BJ (cell line): ENCODE results near the gene S100A2. TPM values are rescaled to one million over a fixed set of nuclear protein-coding genes. Genes with fewer than 3 reads are reported as not detected.
"Not testable (repeated sequence)": the region's sequence is repeated elsewhere in the genome, so short reads cannot be mapped to it uniquely, and the experiment has no call there.

Experiments used
- CTCF ChIA-PET: fragments of 350-600 bp; formaldehyde crosslinking; extraction: SDS; loops from one replicate; lab custom pipeline; 2021; ENCODE audit warnings: antibody characterized with exemption, inconsistent platforms; lab: Yijun Ruan, JAX
- POLR2A ChIA-PET: fragments of 300-600 bp; sonication (Branson Sonifier 250); formaldehyde crosslinking; extraction: SDS; loops from one replicate; lab custom pipeline; 2021; ENCODE audit warnings: antibody characterized with exemption; lab: Charles Lee
- DNase-seq: peaks from one replicate; pipeline ENCODE4 v3.0.0-alpha.2; 2011; ENCODE audit warnings: low read depth
- H3K27me3 ChIP-seq: 2 replicates; pipeline ENCODE4 v1.6.0; 2011; ENCODE audit warnings: low read length; ENCODE audit not compliant: control insufficient read depth, insufficient read depth
- H3K36me3 ChIP-seq: 2 replicates; pipeline ENCODE4 v1.5.1; 2011; ENCODE audit warnings: low read length; ENCODE audit not compliant: control insufficient read depth, insufficient read depth
- H3K4me3 ChIP-seq: 2 replicates; pipeline ENCODE4 v1.5.1; 2011; ENCODE audit warnings: low read depth, mild to moderate bottlenecking, control low read depth, low read length
- CTCF ChIP-seq: IDR thresholded peaks from 2 replicates; pipeline ENCODE4 v1.5.1; 2011; ENCODE audit warnings: low read depth, mild to moderate bottlenecking, control low read depth, inconsistent platforms, low read length, moderate library complexity; ENCODE audit not compliant: insufficient read depth
- polyA plus RNA-seq: library from polyadenylated mRNA; depleted of rRNA; stranded (reverse); fragments of >200 nt; gene quantifications from 2 replicates; pipeline ENCODE4 v1.2.3, GENCODE V29; 2011

S100A2 gene
- polyA plus RNA-seq, 1 experiment = 2.7 TPM

DNA sequence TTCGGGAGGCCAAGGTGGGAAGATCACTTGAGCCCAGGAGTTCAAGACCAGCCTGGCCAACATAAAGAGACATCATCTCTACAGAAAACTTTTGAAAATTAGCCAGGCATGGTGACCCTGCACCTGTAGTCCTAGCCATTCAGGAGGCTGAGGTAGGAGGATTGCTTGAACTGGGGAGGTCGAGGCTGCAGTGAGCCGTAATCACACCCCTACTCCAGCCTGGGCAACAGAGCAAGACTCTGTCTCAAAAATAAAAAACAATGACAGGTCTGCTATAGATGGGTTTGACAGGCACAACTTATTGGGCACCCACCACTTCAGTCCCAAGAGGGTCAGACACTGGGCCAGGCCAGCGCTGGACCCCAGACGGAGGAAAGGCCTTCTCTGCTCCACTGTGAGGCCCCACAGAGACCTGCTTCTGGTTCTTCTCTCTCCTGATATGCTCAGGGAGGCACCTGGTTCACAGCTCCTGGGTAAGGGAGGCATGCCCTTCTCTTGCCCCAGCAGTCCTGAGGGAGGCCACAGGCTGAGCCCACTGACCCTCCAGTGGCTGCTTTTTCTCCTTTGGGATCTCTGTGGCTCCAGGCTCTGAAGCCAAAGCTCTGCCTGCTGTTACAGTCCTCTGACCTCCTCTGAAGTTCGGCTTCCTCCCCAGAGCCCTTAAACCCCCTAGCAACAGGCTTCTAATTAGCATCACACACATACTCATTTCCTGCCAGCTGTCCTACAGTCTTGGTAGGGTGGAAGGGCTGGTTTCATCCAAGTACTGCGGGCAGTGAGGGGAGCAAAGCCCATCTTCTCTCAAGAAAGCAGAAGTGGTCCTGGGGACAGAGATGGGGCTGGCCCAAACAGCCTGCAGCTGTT lies 32.9 kb upstream of the S100A2 start:
- CTCF ChIA-PET = interaction anchor here (0.9 to 3.3 kb wide), 5 partner anchors 15 to 29 kb away, joined by 3 to 14 read pairs (median 4); partner anchors contain the start of genes S100A1 and S100A13
- TF ChIP-seq CTCF = no peak
- Histone ChIP-seq H3K36me3 (peaks cover 2% of the 10 kb centered on the region), H3K4me3 (no peak overlapping the region), H3K27me3 (no peaks in the 10 kb centered on the region)
- POLR2A ChIA-PET = no interaction called here
- no peak for DNase-seq

DNA sequence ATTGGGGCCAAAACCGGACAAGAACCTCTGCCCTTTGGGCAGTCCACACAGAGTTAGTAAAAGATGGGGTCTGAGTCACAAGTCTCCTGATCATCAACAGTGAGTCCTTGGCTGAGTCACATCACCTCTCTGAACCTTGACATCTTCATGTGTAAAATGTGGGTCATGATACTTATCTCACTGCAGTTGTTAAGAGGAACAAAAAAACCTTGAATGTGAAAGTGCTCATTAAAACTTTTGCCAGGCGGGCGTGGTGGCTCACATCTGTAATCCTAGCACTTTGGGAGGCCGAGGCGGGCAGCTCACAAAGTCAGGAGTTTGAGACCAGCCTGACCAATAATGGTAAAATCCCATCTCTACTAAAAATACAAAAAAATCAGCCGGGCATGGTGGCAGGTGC lies 31.6 kb upstream of the S100A2 start:
- TF ChIP-seq CTCF = no peak
- H3K4me3 ChIP-seq = no peak overlapping the region
- DNase-seq = no peak
- ChIA-PET POLR2A (no interaction called here), CTCF (interaction anchor here (1.2 to 3.3 kb wide), 2 partner anchors 13 to 30 kb away, joined by 3 to 14 read pairs; partner anchors contain the start of genes S100A1 and S100A13)
- H3K27me3 ChIP-seq = no peaks in the 10 kb centered on the region
- H3K36me3 ChIP-seq = peaks cover 2% of the 10 kb centered on the region; the same call in 1 of the 2 replicates

DNA sequence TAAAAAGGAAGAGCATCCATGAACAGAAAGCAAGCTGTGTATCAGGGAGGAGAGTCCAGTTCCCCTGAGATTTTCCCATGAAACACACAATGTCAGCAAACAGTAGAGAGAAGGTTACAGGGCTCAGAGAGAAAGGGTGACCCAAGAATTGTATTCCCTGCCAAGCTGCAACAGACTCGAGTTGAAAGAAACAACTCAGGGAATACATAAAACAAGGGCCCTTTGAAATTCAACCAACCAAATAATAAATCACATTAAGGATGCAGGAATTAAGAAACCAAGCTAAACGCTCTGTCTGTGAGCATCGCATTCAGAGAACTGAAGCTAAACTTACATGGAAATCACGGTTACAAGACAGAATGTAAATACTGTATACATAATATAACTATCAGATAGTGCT lies 27.1 kb upstream of the S100A2 start:
- ChIA-PET CTCF (interaction anchor here (0.9 to 1.4 kb wide), 5 partner anchors 8 to 76 kb away, joined by 3 to 4 read pairs (median 3); no protein-coding TSS in a partner anchor), POLR2A (no interaction called here)
- Histone ChIP-seq H3K36me3 (no peaks in the 10 kb centered on the region), H3K4me3 (no peak overlapping the region), H3K27me3 (no peaks in the 10 kb centered on the region)
- TF ChIP-seq CTCF = no peak
- no peak for DNase-seq

DNA sequence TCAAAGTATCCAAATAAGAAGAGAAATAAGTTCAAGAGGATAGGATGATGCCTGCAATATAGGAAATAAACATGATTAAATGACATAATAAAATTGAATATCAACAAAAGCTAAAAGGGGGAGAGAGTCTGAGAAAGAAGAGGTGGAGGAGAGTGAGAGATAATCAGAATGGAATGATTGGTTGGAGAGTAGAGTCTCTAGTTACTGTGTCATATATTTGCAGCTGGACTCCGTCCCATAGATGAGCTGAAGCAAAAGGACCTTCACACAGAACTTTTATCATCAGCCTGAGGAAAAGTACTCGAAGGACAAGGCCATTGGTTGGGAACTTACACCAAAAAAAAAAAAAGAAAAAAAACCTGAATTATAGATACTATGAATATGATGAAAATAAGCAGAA lies 22.8 kb upstream of the S100A2 start:
- ChIA-PET POLR2A (no interaction called here), CTCF (interaction anchor here (0.6 kb wide), 1 partner anchor 161 kb away, joined by 3 read pairs; no protein-coding TSS in a partner anchor)
- Histone ChIP-seq H3K36me3 (no peaks in the 10 kb centered on the region), H3K27me3 (no peaks in the 10 kb centered on the region), H3K4me3 (no peak overlapping the region)
- TF ChIP-seq CTCF = no peak
- no peak for DNase-seq

- DNase-seq, H3K4me3 ChIP-seq, POLR2A ChIA-PET, H3K36me3 ChIP-seq, CTCF ChIA-PET, H3K27me3 ChIP-seq: not testable (repeated sequence)
Observed at GRCh38 chr1:153588033-153588432, 22.4 kb upstream of the S100A2 start.
